Fibroblast of skin of left biceps (primary cell): ENCODE measurements around the gene JAML.

Experiments
- DNase-seq, 2 experiments: peaks; one replicate each; pipeline ENCODE4 v3.0.0-alpha.2; 2013; ENCODE audit warnings: low read depth in 2 of 2

Gene JAML

DNA sequence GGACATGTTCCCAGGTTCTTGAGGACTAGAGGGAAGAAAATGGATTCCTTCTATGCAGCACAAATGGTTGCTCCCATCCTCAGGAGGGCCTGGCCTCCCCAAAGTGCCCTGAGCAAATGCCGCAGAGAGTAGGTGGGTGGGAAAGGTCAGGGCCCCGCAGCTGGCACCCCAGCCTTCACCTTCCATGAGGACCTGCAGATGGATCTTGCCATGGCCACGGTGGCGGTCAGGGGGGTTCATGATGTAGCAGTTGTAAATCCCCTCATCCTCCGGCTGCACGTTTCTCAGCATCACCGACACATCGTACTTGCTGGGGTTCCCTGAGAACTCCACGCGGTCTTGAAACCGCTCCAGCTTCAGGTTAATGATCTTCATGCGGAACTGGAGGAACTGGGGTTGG, 56.9 kb downstream of the JAML start:
- DNase-seq = no peak

DNA sequence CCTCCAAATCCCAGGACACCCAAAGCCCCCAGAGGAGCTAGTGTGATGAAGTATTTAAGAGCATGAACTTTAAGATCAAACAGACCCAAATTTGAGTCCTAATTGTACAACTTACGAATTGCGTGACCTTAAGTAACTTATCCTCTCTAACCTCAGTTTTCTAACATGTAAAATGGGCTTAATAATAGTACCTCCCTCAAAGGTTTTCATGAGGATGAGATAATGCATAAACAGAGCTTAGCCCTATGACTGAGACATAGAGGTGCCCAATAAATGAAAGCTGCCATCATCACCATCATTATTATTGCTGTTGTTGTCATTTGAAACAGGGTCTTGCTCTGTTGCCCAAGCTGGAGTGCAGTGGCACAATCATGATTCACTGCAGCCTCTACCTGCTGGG, 57.6 kb downstream of the JAML start:
- DNase-seq = no peak

DNA sequence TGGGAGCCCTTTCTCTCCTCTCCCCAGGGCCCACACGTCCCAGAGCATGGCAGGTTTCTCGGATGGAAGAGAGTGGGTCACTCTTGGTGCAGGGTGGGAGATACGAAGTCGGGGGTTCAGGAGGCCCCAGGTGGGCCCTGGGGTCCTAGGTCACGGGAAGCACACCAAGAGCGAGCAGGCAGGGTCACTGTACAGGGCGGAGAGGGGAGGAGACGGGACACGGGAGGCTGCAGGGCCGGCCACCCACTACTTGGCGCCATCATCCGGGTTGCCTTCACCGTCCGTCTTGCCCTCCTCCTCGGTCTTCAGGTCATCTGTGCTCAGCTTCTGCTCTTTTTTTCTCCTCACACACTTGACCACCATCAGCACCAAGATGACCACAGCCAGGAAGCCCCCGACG, 58.2 kb downstream of the JAML start:
- no peak for DNase-seq

DNA sequence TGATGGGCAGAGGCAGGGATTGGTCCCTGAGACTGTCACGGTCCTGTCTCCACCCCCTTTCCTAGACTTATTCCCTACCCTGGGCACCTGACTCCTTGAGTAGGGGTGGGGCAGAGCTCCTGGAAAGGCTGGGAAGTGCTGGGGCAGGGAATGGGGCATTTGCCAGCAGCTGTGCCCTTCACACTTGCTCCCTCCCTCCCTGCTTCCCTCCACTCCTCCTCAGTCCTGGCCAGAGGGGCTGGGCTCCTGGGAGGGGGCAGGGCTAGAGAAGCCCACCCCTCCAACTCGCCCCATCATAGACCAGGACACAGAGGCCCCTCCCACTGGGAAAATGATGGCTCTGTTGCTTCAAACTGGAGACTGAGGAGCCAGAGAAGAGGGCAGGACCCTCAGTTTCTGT, 59.9 kb downstream of the JAML start:
- DNase-seq = no peak

DNA sequence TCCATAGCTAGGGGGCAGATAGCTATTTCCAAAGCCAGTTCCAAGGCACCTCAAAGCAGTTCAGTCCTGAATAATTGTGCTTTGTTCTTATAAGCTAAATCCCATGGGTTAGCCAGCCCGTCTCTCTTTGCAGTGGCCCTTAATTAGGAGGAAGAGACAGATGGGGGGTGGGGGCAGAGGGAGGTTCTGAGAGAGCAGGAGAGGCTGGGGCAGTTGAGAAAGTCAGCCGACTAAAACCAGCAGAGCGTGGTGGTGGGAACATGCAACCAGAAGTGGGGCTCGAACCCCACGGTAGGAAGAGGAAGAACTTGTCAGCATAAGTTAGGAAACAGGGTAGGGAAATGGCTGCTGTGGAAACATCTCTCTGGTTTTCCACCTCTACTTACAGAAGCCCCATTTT, 61.3 kb downstream of the JAML start:
- DNase-seq = no peak

DNA sequence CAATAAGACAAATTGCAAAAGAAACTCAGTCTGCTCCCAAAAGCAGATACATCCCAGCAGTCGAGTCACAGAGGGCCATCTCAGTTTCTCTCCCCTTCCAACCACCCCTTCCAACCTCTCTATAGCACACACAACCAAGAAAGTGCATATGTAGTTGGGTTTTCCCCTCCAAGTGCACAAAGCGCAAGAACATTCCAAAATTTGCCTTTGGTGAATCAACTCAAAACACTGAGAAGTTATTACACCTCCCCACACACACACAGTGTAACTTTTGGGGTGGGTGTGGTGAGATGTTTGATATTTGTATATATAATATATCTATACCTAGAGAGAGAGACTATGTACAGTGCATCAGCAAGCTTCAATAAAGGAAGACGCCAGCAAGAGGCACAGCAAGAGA, 62.0 kb downstream of the JAML start:
- DNase-seq = no peak

DNA sequence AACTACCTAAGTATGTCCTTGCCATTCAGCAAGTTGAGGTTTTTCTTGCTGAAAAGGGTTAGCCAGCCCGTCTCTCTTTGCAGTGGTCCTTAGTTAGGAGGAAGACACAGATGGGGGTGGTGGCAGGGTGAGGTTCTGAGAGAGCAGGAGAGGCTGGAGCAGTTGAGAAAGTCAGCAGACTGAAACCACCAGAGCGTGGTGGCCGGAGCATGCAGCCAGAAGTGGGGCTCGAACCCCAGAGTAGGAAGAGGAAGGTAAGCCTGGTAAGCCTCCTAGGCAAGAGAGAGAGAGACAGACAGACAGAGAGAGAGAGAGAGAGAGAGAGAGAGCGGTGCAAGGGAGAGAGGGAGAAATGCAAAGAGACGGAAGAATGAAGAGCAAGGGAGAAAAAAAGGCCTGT, 63.0 kb downstream of the JAML start:
- no peak for DNase-seq

DNA sequence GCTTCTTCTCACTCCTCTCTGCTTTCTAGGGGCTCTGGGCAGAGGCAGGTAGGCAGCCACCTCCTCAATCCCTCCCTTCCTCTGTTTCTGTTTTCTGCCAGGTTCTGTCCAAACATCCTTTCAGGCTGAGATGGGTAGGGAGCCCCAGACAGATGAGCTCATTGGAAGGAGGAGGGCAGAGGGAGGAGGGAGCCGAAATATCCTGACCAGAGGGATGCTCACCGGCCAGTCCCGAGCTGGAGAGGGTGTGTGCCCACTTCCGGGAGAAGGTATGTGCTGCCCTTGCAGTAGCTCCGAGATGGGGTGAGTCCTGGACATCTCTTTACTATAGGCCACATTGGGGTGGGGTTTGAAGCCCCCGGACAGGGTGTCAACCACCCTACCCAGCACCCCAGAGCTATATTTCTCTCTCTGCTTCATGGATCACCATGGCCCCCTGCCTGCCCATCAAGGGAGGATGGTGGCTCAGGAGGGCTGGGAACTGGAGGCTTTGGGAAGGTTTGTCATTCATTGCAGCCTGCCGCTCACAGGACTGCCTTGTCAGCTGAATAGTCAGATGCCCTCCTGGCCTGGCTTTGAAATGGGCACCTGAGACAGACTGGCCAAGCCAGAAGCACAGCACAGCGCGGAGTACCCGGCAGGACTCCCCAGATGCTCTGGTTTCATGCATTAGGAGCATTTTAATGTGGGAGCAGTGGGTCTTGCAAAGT, 67.5 kb downstream of the JAML start:
- no peak for DNase-seq

DNA sequence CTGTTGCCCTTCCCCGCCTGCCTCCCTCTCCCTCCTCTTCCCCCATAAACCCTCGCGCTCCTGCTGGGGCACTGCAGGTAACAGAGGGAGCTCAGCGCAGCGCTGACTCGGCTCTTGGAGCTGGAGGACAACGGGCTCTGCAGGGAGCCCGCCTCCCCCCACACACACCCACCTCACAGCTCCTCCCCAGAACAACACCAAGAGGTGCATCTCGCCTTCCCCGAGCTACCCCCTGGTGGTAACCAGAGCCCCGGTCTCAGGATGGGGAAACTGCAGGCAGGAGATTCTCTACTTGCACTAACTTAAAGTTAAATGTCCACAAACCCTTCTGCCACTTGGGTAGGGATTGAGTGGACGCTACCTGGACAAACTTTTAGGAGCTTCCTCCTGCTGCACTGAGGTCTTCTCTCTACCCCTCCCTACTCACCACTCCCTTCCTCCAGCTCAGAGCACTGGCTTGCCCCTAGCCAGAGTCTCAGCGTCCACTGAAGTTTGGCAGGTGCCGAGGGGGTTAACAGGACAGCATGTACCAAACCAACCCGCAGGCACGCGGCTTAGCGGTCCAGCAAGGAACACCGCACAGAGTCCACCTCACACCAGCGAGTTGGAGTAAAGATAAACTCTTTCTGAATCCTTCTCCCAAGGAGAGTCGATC, 68.2 kb downstream of the JAML start:
- no peak for DNase-seq

DNA sequence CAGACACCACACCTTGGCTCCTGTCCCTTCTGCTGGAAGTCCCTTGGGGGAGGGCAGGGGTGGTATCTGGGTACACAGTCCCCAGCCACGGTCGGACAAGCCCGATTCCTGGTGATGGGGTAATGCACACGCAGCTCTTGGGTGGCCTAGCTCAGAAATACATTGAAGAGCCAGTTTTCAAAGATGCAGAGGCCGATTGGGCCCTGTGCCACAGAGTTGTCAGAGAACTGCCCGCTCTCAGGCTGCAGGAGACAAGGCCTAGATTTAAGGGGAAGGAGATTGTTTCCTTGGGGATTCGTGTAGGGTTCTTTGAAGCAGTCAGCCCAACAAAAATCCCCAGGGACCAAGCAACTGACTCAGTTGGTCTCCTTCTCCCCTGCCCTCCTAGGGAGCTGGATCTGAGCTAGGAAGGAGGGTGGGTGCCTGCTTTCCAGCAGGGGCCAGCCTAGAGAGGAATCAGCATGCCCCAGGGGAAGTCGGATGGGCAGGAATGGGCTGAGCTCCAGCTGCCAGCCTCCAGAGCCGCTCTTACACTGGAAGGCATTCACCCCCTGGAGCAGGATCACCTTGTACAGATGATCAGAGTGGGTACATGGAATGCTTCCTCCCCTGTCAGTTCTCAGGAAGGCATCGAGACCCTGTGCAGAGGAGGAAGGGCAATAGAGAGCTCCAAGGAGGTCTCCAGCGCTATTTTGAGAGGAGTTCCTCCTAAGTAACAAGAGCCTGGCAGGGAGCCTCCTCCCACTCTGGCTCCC, 68.9 kb downstream of the JAML start:
- no peak for DNase-seq

DNA sequence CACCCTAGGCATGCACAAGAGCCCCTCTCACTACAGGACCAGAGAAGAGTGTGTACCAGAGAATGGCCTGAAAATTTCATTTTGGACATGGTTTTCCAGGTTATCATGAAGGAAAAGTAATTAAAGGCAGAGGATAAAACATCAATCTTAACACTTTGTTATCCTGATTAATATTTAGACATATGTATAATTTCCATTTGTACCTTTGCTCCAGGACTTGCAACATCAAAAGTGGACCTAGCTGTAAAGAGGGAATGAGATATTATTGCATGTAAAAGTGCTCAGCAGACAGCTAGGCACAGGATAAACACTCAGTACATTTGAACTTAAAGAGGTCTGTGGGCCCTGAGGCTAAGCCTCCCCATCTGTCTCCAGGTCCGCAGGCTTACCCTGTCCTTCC, 70.2 kb downstream of the JAML start:
- DNase-seq = no peak

DNA sequence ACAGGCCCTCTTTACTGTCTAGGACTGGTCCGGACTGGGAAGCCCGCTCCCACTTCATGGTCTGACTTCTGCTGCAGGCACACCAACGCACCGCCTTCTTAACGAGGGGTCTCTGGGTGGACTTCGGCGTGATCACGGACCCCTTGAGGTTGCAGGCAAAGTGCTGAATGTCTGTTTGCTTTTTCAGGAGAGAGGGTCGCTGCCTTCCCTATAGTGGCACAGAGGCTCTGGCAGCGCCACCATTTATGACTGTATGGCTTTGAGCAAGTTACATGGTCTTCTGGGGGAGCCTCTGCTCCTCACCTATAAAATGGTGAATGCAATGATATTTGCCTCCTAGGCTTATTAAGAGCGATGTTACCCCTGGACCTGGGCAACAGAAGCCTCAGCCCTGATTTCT, 70.8 kb downstream of the JAML start:
- DNase-seq = no peak

DNA sequence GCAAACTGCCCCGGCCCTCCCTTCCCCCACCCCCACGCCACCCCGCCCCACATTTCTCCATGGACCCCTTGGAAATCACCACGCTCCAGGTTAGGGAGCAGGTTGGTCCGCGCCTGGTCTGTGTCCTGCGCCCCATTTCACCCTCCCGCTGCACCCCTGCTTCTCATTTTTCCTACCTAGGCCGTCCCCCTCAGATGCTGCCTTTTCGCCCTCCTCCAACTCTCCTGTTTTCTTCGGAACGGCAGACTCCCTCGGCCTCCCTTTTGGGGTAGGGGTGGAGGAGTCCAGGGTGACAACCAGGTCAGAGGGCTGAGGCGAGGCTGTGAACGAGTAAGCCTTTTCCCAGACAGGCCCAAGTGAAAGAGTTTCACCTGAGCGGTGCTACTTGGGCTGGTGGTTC, 71.3 kb downstream of the JAML start:
- no peak for DNase-seq

DNA sequence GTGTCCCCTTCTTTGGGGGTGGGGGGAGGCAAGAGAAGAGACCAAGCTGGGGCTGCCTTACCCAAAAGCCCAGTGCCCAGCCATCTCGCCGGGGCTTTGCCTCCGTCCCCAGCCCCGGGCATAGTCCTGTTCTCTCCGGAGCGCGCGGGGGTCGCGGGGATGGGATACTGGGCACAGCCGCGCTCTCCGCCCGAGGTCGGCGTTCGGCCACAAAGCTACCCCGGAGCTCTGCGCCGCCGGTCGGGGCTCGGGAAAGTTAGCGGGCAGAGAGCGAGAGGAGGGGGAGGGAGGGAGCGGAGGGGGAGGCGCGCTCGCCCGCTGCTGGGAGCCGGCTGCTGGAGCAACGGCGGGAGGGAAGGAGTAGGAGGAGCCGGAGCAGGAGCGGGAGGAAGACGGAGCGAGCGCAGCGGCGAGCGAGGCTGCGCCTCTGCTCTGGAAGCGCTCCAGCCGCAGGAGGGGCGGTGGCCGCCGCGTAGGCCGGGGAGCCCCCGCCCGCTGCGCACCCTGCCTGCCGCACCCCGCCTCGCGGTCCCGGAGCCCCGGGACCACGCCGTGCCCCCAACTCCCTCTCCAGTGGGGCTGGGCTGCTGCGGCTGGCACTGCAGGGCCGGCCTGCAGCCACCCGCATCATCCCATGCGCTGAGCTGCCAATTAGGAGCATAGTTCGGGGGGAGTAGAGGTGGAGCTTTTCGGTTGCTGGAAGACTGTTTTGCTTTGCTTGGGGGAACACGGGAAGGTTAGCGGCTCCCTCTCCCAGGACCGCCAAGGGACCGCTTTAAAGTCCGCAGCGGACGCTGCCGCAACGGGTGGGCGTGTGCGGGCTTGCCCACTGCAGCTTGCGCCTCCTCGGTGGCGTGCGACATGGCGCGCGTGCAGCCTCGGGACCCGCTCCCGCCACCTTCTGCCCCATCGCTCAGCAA, 72.0 kb downstream of the JAML start, which contains the start of gene SCN4B:
Gene SCN4B (minus strand): TSS at position 272 of the 920 bp plus-strand sequence. CDS start 150 bp downstream, at position 122.
- peak in 1 of 2 experiments; percentile 15 for DNase-seq

DNA sequence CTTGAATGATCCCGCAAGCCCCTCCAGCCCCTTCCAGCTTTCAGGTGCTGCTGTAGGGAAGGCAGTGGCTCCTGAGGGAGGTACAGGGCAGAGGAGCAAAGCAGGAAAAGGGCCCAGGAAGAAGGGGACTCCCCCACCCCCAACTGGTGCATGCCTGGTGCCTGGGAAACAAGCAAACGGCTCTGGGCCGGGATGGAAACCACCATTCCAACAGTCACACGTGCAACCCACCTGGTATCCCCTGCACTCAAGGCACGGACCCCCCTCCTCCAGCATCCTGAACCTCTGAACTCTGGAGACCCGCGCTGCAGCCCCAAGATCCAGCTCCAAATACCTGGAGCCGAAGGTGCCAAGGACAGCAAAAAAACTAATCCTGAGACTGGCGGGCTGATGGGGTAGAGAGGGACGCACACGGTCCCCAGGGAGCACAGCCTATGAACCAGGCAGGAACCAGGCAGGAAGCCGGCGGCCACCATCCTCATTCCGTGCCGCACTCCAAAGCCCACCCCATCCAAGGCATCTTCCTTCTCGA, 72.7 kb downstream of the JAML start:
- no peak for DNase-seq

DNA sequence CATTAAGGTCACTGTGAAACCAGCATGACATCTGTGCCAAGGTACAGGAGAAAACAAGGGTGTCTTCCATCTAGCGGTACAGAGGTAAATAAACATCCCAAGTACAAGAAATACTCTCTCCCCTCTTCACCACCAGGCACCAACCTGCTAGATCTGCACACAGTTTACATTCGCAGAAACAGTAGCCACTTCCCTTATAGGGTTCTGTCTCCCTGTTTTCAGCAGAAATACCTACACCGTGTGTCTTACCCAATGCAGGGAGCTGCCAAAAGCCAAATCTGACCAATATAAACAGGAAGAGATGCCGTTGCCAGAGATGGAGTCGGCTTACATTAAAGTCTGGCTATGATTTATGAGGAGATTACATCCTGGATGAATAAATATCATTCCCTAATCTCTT, 73.4 kb downstream of the JAML start:
- no peak for DNase-seq

DNA sequence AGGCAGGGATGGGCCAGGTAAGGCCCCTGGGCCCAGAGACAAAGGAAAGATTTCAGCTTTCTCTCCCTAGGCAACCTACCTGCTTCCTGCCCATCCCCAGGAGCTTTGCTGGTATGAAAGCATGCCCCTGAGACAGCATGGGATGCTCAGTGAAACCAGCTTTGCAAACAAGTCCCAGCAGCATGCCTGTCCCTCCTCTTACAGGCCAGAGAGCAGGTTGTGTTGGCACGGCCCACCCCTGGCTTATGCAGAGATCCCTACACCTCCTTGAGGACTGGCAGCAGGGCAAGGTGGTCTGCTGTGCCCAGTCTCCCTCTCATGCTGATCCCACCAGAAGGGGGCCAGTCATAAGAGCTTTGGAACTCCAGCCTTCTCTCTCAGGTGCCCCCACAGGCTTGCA, 75.3 kb downstream of the JAML start:
- no peak for DNase-seq

DNA sequence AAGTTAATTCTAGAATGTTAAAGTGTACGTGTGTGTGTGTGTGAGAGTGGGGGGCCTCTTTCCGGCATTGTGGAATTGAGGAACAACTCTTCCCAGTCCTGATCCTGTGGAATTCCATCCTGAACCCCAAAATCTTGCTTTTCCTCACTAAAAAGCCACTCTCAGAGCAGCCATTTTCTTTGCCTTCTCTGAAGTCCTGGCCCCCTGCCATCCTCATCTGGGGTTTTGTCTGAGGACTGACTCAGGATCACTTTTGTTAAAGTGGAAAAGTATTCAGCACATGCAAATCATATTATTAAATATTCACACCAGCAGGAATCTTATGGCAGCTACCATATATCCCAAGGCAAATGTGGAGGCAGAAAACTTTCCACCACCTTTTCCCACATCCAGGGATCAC, 76.0 kb downstream of the JAML start:
- DNase-seq = no peak

DNA sequence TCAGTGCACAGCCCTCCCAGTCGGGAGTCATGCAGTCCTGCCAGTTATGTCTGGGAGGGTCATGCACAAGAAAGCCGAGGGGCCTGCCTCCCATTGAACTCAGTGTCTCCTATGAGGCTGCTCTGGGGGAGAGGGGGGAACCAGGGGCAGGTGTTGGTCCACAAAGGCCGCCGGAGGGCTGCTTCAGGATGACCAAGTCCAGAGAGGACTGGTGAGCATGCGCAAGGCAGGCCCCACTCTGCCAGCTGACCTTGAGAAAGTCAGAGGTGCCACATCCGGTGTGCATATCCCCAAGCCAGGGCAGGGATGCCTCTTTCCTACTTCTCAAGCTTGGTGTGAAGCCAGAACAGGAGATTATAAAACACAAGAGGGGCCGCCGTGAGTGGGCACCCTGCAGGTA, 76.6 kb downstream of the JAML start:
- DNase-seq = no peak

DNA sequence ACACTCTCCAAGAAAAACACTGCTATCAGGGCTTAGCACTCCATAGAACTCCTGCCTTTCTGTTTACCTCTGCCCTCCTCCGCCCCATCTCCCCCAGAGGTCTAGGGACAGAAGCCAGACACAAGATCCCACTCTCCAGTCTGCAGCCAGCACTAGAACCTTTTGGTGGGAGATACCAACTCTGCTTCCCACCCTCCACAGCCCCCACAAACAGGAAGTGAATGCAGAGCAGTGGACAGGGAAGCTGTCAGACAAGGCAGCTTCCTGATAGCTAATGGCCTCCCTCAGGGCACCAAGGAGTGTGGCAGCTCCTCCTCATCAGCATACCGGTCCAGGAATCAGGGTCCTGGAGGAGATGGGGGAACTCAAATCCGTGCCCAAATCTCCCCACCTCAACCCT, 77.3 kb downstream of the JAML start:
- DNase-seq = no peak

DNA sequence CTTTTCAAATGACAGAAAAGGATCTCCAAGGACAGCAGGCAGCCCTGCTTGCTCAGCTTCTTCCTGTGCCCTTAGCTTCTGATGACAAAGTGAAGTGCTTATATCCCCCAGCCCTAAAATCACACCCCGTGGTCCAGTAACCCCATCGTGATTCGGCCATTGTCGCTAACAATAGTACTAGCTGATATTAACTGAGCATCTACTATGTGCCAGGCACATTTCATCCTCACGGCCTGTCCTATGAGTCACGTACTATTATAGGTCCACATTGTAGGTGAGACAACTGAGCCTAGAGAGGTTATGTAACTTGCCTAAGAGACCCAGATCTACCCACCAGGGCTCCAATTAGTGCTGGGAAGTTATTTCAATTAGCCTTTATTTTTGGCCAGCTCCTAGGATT, 78.3 kb downstream of the JAML start:
- DNase-seq = no peak
